SU-DHL-6 (cell line): Measurements from ENCODE around the gene CLASP1.
"Not testable (repeated sequence)": the region's sequence is repeated elsewhere in the genome, so short reads cannot be mapped to it uniquely, and the experiment has no call there.

Experiments
- H2AFZ ChIP-seq: fragments of 200-600 bp; sonication (generic); 2 replicates; pipeline ENCODE4 v1.6.1; 2014; ENCODE audit warnings: low read depth, mild to moderate bottlenecking, moderate library complexity, mixed read lengths, antibody characterized with exemption, low read length; ENCODE audit not compliant: severe bottlenecking
- H3F3A ChIP-seq: fragments of 200-600 bp; shearing (Covaris generic); 2 replicates; pipeline ENCODE4 v1.6.0; 2016; ENCODE audit warnings: antibody characterized with exemption, mild to moderate bottlenecking; ENCODE audit not compliant: insufficient read depth
- H3K27ac ChIP-seq: fragments of 200-600 bp; sonication (generic); 2 replicates; pipeline ENCODE4 v1.5.1; 2016; ENCODE audit warnings: low read depth, mild to moderate bottlenecking, low read length, moderate library complexity, mixed read lengths
- H3K27me3 ChIP-seq: fragments of 200-600 bp; sonication (generic), shearing (Covaris generic); 2 replicates; pipeline ENCODE4 v1.6.0; 2014; ENCODE audit warnings: mild to moderate bottlenecking, low read length
- H3K36me3 ChIP-seq: fragments of 200-600 bp; sonication (generic); 2 replicates; pipeline ENCODE4 v1.6.1; 2014; ENCODE audit warnings: mild to moderate bottlenecking, low read length, mixed read lengths
- H3K4me2 ChIP-seq: fragments of 300-600, 200-600 bp; shearing (Covaris generic), sonication (generic); 2 replicates; pipeline ENCODE4 v1.6.0; 2014; ENCODE audit warnings: low read length, low read depth, mild to moderate bottlenecking; ENCODE audit not compliant: poor library complexity, severe bottlenecking
- H3K4me3 ChIP-seq: fragments of 200-600 bp; sonication (generic); 2 replicates; pipeline ENCODE4 v1.5.1; 2014; ENCODE audit warnings: antibody characterized with exemption, low read length, mild to moderate bottlenecking, mixed read lengths; ENCODE audit not compliant: insufficient read depth, poor library complexity, severe bottlenecking
- H3K79me2 ChIP-seq: fragments of 200-600 bp; sonication (generic); 2 replicates; pipeline ENCODE4 v1.6.1; 2014; ENCODE audit warnings: mild to moderate bottlenecking, low read length, moderate library complexity; ENCODE audit not compliant: insufficient read depth
- H3K9ac ChIP-seq: fragments of 200-600 bp; sonication (generic); 2 replicates; pipeline ENCODE4 v1.7.0; 2014; ENCODE audit warnings: mild to moderate bottlenecking, low read length
- H3K9me2 ChIP-seq: fragments of 200-600 bp; sonication (generic); replicated peaks from 2 replicates; pipeline ENCODE4 v1.6.1; 2014; ENCODE audit warnings: low read length; ENCODE audit not compliant: insufficient read depth
- H3K9me3 ChIP-seq: fragments of 200-600 bp; sonication (generic); 2 replicates; pipeline ENCODE4 v1.6.1; 2014; ENCODE audit warnings: low read length, mixed read lengths; ENCODE audit not compliant: insufficient read depth
- H4K20me1 ChIP-seq: fragments of 200-600 bp; sonication (generic); 2 replicates; pipeline ENCODE4 v1.6.1; 2014; ENCODE audit warnings: low read depth, mild to moderate bottlenecking, antibody characterized with exemption, low read length, moderate library complexity, mixed read lengths
- CTCF ChIP-seq: fragments of 200-600 bp; sonication (generic); IDR thresholded peaks from one replicate; pipeline ENCODE4 v1.5.1; 2017; ENCODE audit warnings: antibody characterized with exemption, mild to moderate bottlenecking, low read length, moderate library complexity; ENCODE audit not compliant: insufficient read depth, poor library complexity, severe bottlenecking
- EZH2phosphoT487 ChIP-seq: fragments of 200-600 bp; sonication (generic), shearing (Covaris generic); conservative IDR thresholded peaks from 2 replicates; pipeline ENCODE4 v1.6.1; 2018; ENCODE audit warnings: mild to moderate bottlenecking, antibody characterized with exemption, low read length, moderate library complexity, mixed read lengths

Gene CLASP1

GRCh38 chr2:121446647-121447241, 202.5 kb downstream of the CLASP1 start:
- H4K20me1 ChIP-seq = no peaks in the 10 kb centered on the region
- H3K27ac ChIP-seq = no peak overlapping the region
- H3K4me3 ChIP-seq = no peak overlapping the region
- H3K27me3 ChIP-seq = no peaks in the 10 kb centered on the region
- H3K36me3 ChIP-seq = peaks cover 16% of the 10 kb centered on the region
- H3K9me2 ChIP-seq = no peaks in the 10 kb centered on the region
- no peak overlapping the region for H2AFZ ChIP-seq
- no peak for TF ChIP-seq CTCF
- TF ChIP-seq EZH2phosphoT487 = no peak
- H3K79me2 ChIP-seq = no peaks in the 10 kb centered on the region
- no peak overlapping the region for H3K9ac ChIP-seq
- no peaks in the 10 kb centered on the region for H3F3A ChIP-seq
- H3K9me3 ChIP-seq = no peaks in the 10 kb centered on the region
- H3K4me2 ChIP-seq = no peak overlapping the region

- Histone ChIP-seq H3K4me2 (no peak overlapping the region), H2AFZ (no peak overlapping the region), H3F3A (no peaks in the 10 kb centered on the region), H3K79me2 (no peaks in the 10 kb centered on the region), H4K20me1 (no peaks in the 10 kb centered on the region), H3K27ac (no peak overlapping the region), H3K27me3 (no peaks in the 10 kb centered on the region), H3K36me3 (peaks cover 15% of the 10 kb centered on the region), H3K9me2 (no peaks in the 10 kb centered on the region), H3K9ac (no peak overlapping the region), H3K4me3 (no peak overlapping the region), H3K9me3 (no peaks in the 10 kb centered on the region)
- TF ChIP-seq EZH2phosphoT487 (no peak), CTCF (no peak)
Measured at GRCh38 chr2:121442889-121443288, 206.4 kb downstream of the CLASP1 start.

- H3K9ac ChIP-seq, H3K27ac ChIP-seq, H3K9me3 ChIP-seq, H3F3A ChIP-seq, H3K36me3 ChIP-seq, H4K20me1 ChIP-seq, H3K9me2 ChIP-seq, H3K4me2 ChIP-seq, H2AFZ ChIP-seq, H3K27me3 ChIP-seq, H3K4me3 ChIP-seq, H3K79me2 ChIP-seq: not testable (repeated sequence)
Measured at GRCh38 chr2:121438290-121438689, 211.0 kb downstream of the CLASP1 start.

- peaks cover 3% of the 10 kb centered on the region; the same call in 1 of the 2 replicates for H3K36me3 ChIP-seq
- TF ChIP-seq CTCF (no peak), EZH2phosphoT487 (no peak)
Measured at GRCh38 chr2:121436918-121437317, 212.3 kb downstream of the CLASP1 start.

More at GRCh38 chr2:121436918-121437317, 212.3 kb downstream of the CLASP1 start:
- H3K79me2 ChIP-seq = no peaks in the 10 kb centered on the region
- H3K9ac ChIP-seq = no peak overlapping the region
- H3F3A ChIP-seq = no peaks in the 10 kb centered on the region
- no peaks in the 10 kb centered on the region for H3K27me3 ChIP-seq
- no peaks in the 10 kb centered on the region for H3K9me3 ChIP-seq
- no peak overlapping the region for H3K4me2 ChIP-seq
- no peak overlapping the region for H3K4me3 ChIP-seq
- H3K9me2 ChIP-seq = no peaks in the 10 kb centered on the region
- no peaks in the 10 kb centered on the region for H4K20me1 ChIP-seq
- H3K27ac ChIP-seq = no peak overlapping the region
- no peak overlapping the region for H2AFZ ChIP-seq
